Measurements from ENCODE around the gene CSNK1E. TPM values are rescaled to one million over a fixed set of nuclear protein-coding genes. Genes with fewer than 3 reads are reported as not detected.

CSNK1E gene
- total RNA-seq, 2 experiments from 2014 or later = 105 to 108 TPM

DNA sequence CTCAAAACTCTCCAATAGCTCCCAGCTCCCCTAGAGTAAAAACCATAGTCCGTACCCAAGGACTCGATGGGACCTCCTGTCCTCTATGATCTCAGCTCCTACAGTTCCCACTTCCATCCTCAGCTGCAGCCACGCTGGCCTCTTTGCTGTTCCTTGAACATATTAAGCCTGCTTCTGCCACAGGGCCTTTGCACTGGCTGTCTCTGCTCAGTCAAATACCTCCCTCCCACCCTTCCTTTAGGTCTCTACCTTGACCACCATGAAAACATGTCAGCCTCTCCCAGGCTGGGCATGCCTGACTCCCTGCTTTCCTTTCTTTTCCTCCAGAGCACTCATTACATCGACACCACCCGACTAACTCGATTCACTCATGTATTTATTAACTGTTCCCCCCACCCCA, 69.0 kb downstream of the CSNK1E start:
- Mint-ChIP-seq H3K4me3 (no peak overlapping the region), H3K4me1 (ENCODE audit: low read depth) (no peaks in the 10 kb centered on the region), H3K36me3 (ENCODE audit: low read depth) (no peaks in the 10 kb centered on the region), H3K27me3 (ENCODE audit: low read depth) (no peaks in the 10 kb centered on the region), H3K9me3 (no peaks in the 10 kb centered on the region), H3K27ac (no peak overlapping the region)
- no peak for DNase-seq
- intact Hi-C loops (cut with micrococcal nuclease) = no loop called here
- CTCF ChIA-PET = no interaction called here

DNA sequence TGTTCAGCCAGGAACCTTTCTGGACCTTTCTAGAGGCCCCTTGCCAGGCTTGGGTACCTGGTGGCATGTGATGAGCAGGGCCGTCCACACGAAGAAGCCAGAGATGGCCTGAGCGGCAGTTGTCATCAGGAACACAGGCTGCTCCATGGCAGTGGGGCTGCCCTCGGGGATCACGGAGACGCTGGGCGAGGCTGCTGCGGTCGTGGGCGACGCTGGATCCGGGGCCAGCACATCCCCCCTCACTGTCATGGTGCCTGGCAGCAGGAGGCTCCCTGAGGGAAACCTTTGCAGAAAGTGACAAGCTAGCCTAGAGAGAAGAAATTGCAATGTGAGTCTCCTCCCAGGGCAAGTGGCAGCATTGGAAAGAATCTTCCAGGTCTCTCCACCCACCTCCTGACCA, 69.5 kb downstream of the CSNK1E start:
- Mint-ChIP-seq H3K9me3 (no peaks in the 10 kb centered on the region), H3K27me3 (ENCODE audit: low read depth) (no peaks in the 10 kb centered on the region), H3K36me3 (ENCODE audit: low read depth) (no peaks in the 10 kb centered on the region), H3K4me1 (ENCODE audit: low read depth) (no peaks in the 10 kb centered on the region), H3K27ac (no peak overlapping the region), H3K4me3 (no peak overlapping the region)
- intact Hi-C loops (cut with micrococcal nuclease) = no loop called here
- DNase-seq = no peak
- CTCF ChIA-PET = no interaction called here

DNA sequence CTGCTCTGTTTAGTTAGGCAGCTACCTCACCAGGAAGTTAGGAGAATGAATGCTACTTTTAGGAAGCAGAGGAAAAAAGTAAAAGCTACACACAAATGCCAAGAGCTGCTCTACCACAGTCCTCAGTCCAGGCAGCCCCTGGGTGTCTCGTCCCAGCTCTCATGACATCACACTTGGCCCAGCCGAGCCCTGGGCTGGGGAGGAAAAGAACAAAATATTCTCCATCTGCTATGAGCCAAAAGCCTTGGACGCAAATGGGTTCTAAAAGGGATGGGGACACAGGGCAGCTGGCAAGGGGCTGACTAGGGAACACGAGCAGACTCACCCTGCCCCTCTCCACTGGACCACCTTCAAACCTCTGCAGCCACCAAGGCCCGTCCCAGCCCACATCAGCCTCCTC, 70.5 kb downstream of the CSNK1E start:
- no peak overlapping the region for H3K4me3 Mint-ChIP-seq
- H3K36me3 Mint-ChIP-seq (ENCODE audit: low read depth) = no peaks in the 10 kb centered on the region
- intact Hi-C loops (cut with micrococcal nuclease) = no loop called here
- H3K4me1 Mint-ChIP-seq (ENCODE audit: low read depth) = no peaks in the 10 kb centered on the region
- no peak for DNase-seq
- H3K27ac Mint-ChIP-seq = no peak overlapping the region
- H3K27me3 Mint-ChIP-seq (ENCODE audit: low read depth) = no peaks in the 10 kb centered on the region
- CTCF ChIA-PET = no interaction called here
- no peaks in the 10 kb centered on the region for H3K9me3 Mint-ChIP-seq

DNA sequence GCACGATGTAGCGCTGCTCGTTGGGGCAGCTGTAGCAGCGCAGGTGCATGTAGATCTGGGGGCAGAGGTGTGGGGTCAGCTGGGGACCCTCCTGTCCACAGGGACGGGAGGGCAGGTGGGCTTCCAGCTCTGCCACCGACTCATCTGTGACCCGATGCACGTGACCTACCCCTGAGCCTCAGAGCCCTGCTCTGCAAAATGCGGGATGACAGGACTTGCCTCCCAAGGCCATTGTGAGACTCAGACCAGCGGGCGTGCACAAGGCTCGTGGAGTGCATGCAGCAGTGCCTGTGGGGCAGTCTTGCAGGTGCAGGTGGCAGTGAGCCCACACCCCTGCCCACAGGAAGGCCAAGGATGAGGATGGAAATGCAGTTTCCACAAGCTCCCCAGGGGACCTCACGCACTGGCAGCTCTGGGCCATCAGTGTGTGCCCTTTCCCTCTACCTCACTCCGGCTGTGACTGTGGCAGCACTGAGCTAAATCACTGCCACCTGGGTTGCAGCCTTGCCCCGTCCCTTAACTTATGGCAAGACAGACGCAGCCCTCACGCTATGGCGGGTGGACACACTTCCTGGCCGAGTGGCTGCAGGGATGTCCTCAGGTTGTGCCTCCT, 71.1 kb downstream of the CSNK1E start:
- no peaks in the 10 kb centered on the region for H3K9me3 Mint-ChIP-seq
- H3K27ac Mint-ChIP-seq = no peak overlapping the region
- CTCF ChIA-PET = interaction anchor here (0.7 to 0.9 kb wide), 2 partner anchors 16 to 79 kb away, joined by 3 read pairs; no protein-coding TSS in a partner anchor
- H3K4me1 Mint-ChIP-seq (ENCODE audit: low read depth) = no peaks in the 10 kb centered on the region
- no peak for DNase-seq
- intact Hi-C loops (cut with micrococcal nuclease) = no loop called here
- H3K36me3 Mint-ChIP-seq (ENCODE audit: low read depth) = no peaks in the 10 kb centered on the region
- no peak overlapping the region for H3K4me3 Mint-ChIP-seq
- no peaks in the 10 kb centered on the region for H3K27me3 Mint-ChIP-seq (ENCODE audit: low read depth)

DNA sequence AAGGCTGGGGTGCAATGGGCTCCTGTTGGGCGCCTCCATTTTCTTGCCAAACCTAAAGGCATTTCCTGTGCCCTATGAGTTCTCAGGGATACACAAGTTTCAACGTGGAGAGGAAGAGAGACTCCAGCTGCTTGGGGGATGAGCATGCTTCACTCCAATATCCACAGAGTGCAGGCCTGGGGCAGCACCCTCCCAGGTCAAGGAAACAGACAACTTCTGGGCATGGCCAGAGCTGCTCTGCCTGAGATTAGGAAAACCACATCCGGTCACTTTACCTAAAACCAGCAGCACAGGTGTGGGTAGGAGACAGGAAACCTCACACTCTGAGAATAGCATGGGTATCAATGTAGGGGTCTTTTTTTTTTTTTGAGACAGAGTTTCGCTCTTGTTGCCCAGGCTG, 73.1 kb downstream of the CSNK1E start:
- no peaks in the 10 kb centered on the region for H3K4me1 Mint-ChIP-seq (ENCODE audit: low read depth)

DNA sequence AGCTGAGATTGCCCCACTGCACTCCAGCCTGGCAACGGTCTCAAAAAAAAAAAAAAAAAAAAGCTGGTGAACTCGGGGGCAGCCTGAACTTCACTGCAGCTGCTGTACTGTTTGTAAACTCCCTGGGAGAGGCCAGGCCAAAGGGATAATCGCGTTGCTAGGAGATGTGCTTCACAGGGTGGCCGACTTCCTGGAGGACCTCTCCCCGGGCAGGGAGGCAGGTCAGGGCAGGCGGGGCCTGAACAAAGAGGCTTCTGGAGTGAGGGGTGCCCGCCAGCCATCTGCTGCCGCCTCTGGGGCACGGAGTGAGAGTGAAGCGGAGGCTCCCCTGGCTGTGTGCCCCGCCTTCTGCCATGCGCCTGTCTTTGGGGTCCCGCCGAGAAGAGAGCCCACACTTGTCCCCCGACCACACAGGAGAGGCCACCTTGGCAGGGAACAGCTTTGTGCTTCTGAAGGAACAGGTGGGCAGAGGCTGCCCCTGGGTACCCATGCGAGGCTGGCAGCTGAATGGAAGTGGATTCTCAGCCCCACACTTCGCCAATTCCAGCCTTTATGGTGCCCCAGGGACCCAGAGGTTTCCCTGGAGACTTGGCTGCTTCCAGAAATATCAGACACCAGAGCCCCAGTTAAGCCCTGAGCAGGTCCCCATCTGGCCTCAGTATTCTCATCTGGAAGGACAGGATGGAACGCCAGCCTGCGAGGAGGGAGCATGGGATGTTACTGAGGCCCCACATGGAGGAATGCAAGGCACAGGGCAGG, 74.0 kb downstream of the CSNK1E start:
- Mint-ChIP-seq H3K9me3 (no peaks in the 10 kb centered on the region), H3K4me1 (ENCODE audit: low read depth) (no peaks in the 10 kb centered on the region), H3K36me3 (ENCODE audit: low read depth) (peaks cover 2% of the 10 kb centered on the region), H3K4me3 (no peak overlapping the region), H3K27ac (no peak overlapping the region), H3K27me3 (ENCODE audit: low read depth) (no peaks in the 10 kb centered on the region)
- DNase-seq = no peak
- intact Hi-C loops (cut with micrococcal nuclease) = no loop called here
- CTCF ChIA-PET = no interaction called here

More for the DNA sequence above, 73.1 kb downstream of the CSNK1E start:
- CTCF ChIA-PET = interaction anchor here (1.2 kb wide), 1 partner anchor 16 kb away, joined by 3 read pairs; no protein-coding TSS in a partner anchor
- Mint-ChIP-seq H3K27me3 (ENCODE audit: low read depth) (no peaks in the 10 kb centered on the region), H3K9me3 (no peaks in the 10 kb centered on the region), H3K36me3 (ENCODE audit: low read depth) (peaks cover 2% of the 10 kb centered on the region), H3K27ac (no peak overlapping the region), H3K4me3 (no peak overlapping the region)
- intact Hi-C loops (cut with micrococcal nuclease) = no loop called here
- no peak for DNase-seq

DNA sequence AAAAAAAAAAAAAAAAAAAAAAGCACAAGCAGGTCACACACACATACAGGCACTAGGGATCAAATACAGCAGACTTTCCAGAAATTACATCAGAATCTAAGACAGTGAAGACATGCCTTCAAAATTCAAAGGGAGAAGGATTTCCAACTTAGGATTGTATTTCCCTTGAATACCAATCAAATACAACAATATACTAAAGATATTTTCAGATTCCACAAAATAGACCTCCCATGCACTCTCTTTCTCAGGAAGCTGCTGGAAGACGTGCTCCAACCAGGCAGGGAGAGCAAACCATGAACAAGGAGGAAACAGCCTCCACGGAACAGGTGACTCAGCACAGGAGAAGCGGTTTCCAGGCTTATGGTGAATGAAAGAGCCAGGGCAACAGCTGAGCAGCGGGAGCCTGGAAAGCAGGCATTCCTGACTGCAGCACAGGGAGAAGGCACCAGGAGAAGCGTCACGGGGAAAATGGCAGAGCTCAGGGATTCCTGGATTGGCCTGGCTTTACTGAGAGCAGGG, 76.4 kb downstream of the CSNK1E start:
- Mint-ChIP-seq H3K27ac (no peak overlapping the region), H3K36me3 (ENCODE audit: low read depth) (peaks cover 2% of the 10 kb centered on the region), H3K4me3 (no peak overlapping the region), H3K9me3 (no peaks in the 10 kb centered on the region), H3K4me1 (ENCODE audit: low read depth) (no peaks in the 10 kb centered on the region), H3K27me3 (ENCODE audit: low read depth) (no peaks in the 10 kb centered on the region)
- intact Hi-C loops (cut with micrococcal nuclease) = no loop called here
- CTCF ChIA-PET = interaction anchor here (0.7 kb wide), 1 partner anchor 143 kb away, joined by 5 read pairs; no protein-coding TSS in a partner anchor
- DNase-seq = no peak

Other genes with a start within 250 kb of the CSNK1E start
- not detected for gene SLC16A8, start 233.2 kb downstream of the CSNK1E start, total RNA-seq
- 1 to 10 TPM; 1.2 to 1.6 TPM for gene BAIAP2L2, start 206.7 kb downstream of the CSNK1E start, total RNA-seq
- gene PLA2G6, start 135.6 kb downstream of the CSNK1E start, total RNA-seq = 10 to 100 TPM; 80.2 to 85.3 TPM
- 1 to 10 TPM; 2.7 to 2.8 TPM for gene MAFF, start 115.4 kb downstream of the CSNK1E start, total RNA-seq
- gene TMEM184B, start 44.4 kb downstream of the CSNK1E start, total RNA-seq = 10 to 100 TPM; 15.0 to 15.3 TPM
- not detected for gene KCNJ4, start 137.8 kb upstream of the CSNK1E start, total RNA-seq
- under 1 TPM; 0.57 to 0.77 TPM for gene KDELR3, start 150.7 kb upstream of the CSNK1E start, total RNA-seq
- 100 to 1,000 TPM; 319 to 341 TPM for gene DDX17, start 188.9 kb upstream of the CSNK1E start, total RNA-seq

Measured in activated naive CD4-positive, alpha-beta T cell treated with anti-CD3 and anti-CD28 coated beads for 36 hours (primary cell).